Measurements from ENCODE around the gene PHF23. TPM values are rescaled to one million over a fixed set of nuclear protein-coding genes. Genes with fewer than 3 reads are reported as not detected.
A peak's percentile ranks its signal among the peaks of the same experiment; 100 is the strongest.

The PHF23 gene
- total RNA-seq, 1 experiment from 2014 or later: 45.8 TPM

DNA sequence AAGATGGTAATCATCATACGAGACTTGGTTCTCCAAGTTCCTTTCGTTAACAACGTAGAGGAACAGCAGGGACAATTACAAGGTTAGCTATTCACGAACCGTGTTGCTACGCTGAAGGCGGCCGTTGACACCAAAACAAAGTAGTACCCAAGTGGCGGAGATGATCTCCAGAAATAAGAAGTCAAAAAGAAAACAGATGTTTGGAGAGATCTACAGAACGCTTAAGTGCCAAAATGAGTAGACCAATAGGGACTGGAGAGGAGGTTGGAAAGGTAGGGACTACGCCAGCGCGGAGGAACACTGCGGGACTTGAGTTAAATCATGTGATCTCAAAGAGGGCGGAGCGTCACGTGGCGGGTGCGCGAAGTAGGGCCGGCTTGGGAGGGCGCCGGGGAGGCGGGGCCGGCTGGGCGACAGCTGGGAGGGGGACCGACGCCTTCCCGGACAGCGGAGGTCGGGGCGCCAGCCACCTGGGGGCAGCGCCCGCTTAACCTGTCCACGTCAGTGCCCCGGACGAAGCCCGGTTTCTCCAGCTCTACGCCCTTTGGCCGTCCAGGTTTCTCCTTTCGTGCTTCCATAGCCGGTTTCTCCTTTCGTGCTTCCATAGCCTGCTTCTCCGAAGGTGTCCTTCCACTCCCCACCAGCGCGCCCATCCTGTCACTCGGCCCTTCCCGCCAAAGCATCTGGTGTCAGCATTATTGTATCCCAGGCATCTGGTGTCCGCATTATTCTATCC, 3.6 kb upstream of the PHF23 start (continued):
- TF ChIP-seq, protein P1, sequence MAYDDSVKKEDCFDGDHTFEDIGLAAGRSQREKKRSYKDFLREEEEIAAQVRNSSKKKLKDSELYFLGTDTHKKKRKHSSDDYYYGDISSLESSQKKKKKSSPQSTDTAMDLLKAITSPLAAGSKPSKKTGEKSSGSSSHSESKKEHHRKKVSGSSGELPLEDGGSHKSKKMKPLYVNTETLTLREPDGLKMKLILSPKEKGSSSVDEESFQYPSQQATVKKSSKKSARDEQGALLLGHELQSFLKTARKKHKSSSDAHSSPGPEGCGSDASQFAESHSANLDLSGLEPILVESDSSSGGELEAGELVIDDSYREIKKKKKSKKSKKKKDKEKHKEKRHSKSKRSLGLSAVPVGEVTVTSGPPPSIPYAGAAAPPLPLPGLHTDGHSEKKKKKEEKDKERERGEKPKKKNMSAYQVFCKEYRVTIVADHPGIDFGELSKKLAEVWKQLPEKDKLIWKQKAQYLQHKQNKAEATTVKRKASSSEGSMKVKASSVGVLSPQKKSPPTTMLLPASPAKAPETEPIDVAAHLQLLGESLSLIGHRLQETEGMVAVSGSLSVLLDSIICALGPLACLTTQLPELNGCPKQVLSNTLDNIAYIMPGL (CRISPR knock-in tag; IDR thresholded peaks at IDR 0.05): no peak
- TF ChIP-seq, protein P2, sequence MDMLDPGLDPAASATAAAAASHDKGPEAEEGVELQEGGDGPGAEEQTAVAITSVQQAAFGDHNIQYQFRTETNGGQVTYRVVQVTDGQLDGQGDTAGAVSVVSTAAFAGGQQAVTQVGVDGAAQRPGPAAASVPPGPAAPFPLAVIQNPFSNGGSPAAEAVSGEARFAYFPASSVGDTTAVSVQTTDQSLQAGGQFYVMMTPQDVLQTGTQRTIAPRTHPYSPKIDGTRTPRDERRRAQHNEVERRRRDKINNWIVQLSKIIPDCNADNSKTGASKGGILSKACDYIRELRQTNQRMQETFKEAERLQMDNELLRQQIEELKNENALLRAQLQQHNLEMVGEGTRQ (CRISPR knock-in tag; IDR thresholded peaks at IDR 0.05): peak; percentile 99
- TF ChIP-seq JUN (CRISPR knock-in tag; IDR thresholded peaks at IDR 0.05): peak; percentile 47; the same call in 1 of the 2 replicates
- TF ChIP-seq, protein P3, sequence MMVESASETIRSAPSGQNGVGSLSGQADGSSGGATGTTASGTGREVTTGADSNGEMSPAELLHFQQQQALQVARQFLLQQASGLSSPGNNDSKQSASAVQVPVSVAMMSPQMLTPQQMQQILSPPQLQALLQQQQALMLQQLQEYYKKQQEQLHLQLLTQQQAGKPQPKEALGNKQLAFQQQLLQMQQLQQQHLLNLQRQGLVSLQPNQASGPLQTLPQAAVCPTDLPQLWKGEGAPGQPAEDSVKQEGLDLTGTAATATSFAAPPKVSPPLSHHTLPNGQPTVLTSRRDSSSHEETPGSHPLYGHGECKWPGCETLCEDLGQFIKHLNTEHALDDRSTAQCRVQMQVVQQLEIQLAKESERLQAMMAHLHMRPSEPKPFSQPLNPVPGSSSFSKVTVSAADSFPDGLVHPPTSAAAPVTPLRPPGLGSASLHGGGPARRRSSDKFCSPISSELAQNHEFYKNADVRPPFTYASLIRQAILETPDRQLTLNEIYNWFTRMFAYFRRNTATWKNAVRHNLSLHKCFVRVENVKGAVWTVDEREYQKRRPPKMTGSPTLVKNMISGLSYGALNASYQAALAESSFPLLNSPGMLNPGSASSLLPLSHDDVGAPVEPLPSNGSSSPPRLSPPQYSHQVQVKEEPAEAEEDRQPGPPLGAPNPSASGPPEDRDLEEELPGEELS (CRISPR knock-in tag; IDR thresholded peaks at IDR 0.05): no peak; the same call in 1 of the 2 replicates
- no peak for TF ChIP-seq ZNF317 (CRISPR knock-in tag; IDR thresholded peaks at IDR 0.05; ENCODE audit: borderline replicate concordance, low read depth)
- TF ChIP-seq FOXJ3 (CRISPR knock-in tag; IDR thresholded peaks at IDR 0.05; ENCODE audit: borderline replicate concordance): no peak
- TF ChIP-seq TEAD4 (CRISPR knock-in tag; IDR thresholded peaks at IDR 0.05): no peak
- TF ChIP-seq ERG (CRISPR knock-in tag; IDR thresholded peaks at IDR 0.05): peak; percentile 19; the same call in 1 of the 2 replicates
- TF ChIP-seq, protein P4, sequence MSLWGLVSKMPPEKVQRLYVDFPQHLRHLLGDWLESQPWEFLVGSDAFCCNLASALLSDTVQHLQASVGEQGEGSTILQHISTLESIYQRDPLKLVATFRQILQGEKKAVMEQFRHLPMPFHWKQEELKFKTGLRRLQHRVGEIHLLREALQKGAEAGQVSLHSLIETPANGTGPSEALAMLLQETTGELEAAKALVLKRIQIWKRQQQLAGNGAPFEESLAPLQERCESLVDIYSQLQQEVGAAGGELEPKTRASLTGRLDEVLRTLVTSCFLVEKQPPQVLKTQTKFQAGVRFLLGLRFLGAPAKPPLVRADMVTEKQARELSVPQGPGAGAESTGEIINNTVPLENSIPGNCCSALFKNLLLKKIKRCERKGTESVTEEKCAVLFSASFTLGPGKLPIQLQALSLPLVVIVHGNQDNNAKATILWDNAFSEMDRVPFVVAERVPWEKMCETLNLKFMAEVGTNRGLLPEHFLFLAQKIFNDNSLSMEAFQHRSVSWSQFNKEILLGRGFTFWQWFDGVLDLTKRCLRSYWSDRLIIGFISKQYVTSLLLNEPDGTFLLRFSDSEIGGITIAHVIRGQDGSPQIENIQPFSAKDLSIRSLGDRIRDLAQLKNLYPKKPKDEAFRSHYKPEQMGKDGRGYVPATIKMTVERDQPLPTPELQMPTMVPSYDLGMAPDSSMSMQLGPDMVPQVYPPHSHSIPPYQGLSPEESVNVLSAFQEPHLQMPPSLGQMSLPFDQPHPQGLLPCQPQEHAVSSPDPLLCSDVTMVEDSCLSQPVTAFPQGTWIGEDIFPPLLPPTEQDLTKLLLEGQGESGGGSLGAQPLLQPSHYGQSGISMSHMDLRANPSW (CRISPR knock-in tag; conservative IDR thresholded peaks at IDR 0.05; ENCODE audit: low read depth): no peak
- no peak for TF ChIP-seq SMAD4 (CRISPR knock-in tag; IDR thresholded peaks at IDR 0.05)
- TF ChIP-seq, protein P5, sequence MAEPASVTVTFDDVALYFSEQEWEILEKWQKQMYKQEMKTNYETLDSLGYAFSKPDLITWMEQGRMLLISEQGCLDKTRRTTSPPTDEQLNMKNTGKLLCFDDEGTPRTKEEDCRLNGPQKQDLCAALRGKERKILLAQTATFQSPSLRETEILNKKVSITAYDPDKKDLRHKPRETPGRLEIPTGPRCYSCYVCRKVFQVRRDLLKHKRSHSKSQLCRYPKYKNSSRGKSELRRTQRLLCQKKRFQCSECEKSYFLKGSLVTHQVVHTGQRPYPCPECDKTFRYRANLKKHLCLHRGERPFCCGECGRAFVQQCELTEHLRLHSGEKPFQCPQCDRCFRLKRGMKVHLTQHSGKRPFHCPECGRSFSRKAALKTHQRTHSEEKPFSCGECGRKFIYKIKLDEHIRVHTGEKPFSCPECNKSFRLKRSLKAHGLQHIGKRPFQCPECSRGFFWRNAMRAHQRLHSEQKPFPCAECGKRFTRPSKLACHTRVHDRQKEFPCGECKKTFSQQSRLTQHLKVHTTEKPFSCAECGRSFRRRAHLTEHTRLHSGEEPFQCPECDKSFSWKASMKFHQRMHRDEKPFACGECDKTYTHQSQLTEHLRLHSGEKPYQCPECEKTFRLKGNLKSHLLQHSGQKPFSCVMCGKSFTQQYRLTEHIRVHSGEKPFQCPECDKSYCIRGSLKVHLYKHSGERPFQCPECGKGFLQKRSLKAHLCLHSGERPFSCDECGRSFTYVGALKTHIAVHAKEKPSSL (CRISPR knock-in tag; conservative IDR thresholded peaks at IDR 0.05): peak; percentile 82
- TF ChIP-seq, protein P6, sequence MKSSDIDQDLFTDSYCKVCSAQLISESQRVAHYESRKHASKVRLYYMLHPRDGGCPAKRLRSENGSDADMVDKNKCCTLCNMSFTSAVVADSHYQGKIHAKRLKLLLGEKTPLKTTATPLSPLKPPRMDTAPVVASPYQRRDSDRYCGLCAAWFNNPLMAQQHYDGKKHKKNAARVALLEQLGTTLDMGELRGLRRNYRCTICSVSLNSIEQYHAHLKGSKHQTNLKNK (CRISPR knock-in tag; IDR thresholded peaks at IDR 0.05): peak; percentile 82; the same call in 1 of the 2 replicates
- peak; percentile 96 for TF ChIP-seq SP1 (CRISPR knock-in tag; conservative IDR thresholded peaks at IDR 0.05)
- peak; percentile 89 for TF ChIP-seq FOXP1 (CRISPR knock-in tag; IDR thresholded peaks at IDR 0.05; ENCODE audit: borderline replicate concordance)
- no peak for TF ChIP-seq PRRX2 (CRISPR knock-in tag; IDR thresholded peaks at IDR 0.05)
- TF ChIP-seq ZNF416 (CRISPR knock-in tag; IDR thresholded peaks at IDR 0.05): no peak; the same call in 1 of the 2 replicates
- no peak for TF ChIP-seq OVOL2 (CRISPR knock-in tag; IDR thresholded peaks at IDR 0.05; ENCODE audit: borderline replicate concordance)
- no peak for TF ChIP-seq ZNF219 (CRISPR knock-in tag; IDR thresholded peaks at IDR 0.05; ENCODE audit: borderline replicate concordance)
- TF ChIP-seq, protein P7, sequence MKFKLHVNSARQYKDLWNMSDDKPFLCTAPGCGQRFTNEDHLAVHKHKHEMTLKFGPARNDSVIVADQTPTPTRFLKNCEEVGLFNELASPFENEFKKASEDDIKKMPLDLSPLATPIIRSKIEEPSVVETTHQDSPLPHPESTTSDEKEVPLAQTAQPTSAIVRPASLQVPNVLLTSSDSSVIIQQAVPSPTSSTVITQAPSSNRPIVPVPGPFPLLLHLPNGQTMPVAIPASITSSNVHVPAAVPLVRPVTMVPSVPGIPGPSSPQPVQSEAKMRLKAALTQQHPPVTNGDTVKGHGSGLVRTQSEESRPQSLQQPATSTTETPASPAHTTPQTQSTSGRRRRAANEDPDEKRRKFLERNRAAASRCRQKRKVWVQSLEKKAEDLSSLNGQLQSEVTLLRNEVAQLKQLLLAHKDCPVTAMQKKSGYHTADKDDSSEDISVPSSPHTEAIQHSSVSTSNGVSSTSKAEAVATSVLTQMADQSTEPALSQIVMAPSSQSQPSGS (CRISPR knock-in tag; IDR thresholded peaks at IDR 0.05; ENCODE audit: borderline replicate concordance, low read depth): no peak
- peak; percentile 66; the same call in 1 of the 2 replicates for TF ChIP-seq AR (CRISPR knock-in tag; IDR thresholded peaks at IDR 0.05)
